Measurements from ENCODE around the gene METTL15. TPM values are rescaled to one million over a fixed set of nuclear protein-coding genes. Genes with fewer than 3 reads are reported as not detected.

METTL15 gene
- total RNA-seq, 6 experiments from 2014 or later = 6.5 to 12.0 (median 7.9) TPM

- DNase-seq (no peak), ATAC-seq (no peak)
- no peaks in the 10 kb centered on the region for H3K4me1 ChIP-seq
- 82% methylated on average over 1 of the region's 1 CpG for WGBS (ENCODE audit: insufficient coverage, low coverage, low lambda C conversion rate, missing lambda C conversion rate)
- no peaks in the 10 kb centered on the region for H3K9me3 ChIP-seq
- H3K36me3 ChIP-seq = no peaks in the 10 kb centered on the region
- H3K4me3 ChIP-seq = no peak overlapping the region
- no peak overlapping the region for H3K27ac ChIP-seq
- TF ChIP-seq POLR2A (IDR thresholded peaks at IDR 0.05) = no peak
- no peak for TF ChIP-seq CTCF (IDR thresholded peaks at IDR 0.05)
- intact Hi-C loops (cut with DNase I) = no loop called here
- no peaks in the 10 kb centered on the region for H3K27me3 ChIP-seq
Measured at GRCh38 chr11:28342716-28343115, 234.5 kb downstream of the METTL15 start.

DNA sequence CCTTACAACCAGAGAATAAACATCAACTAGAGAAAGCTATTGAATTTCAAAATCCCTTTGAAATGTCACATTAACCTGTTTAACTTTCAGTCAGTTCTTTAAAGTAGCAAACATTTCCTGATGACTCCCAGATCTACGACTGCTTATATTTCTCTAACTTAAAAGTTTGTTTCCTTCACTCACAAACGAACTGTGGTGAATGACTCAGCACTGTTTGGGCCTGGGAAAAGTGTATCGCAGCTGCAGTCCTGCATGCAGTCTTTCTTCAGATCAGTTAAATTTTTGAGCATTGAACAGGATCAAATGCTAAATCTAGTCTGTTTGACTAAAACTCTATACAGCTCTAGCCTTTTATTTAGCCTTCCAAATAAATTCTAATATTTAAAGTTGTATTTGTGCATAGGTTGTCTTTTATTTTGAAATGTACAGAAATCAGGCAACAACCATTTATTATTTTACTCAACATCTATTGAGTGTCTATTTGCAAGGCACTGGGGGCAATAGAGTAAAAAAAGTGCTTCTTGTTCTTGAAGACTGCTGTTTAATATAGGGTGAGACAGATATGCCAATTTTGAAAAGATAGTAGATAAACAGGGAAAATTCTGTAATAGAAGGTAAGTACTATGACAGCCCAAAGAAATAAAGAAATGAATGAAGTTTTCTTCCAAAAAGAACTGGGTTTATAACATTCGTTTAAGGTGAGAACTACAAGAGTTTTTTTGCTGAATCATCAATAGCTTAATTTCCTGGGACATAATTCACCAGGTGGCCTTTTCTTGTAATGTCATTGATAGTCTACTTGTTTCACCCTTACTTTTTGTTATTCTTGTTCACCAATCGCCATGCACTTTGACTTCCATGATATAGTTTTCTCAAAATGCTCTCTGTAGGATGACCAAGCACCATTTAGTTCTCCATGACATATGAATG lies 235.4 kb downstream of the METTL15 start:
- WGBS (ENCODE audit: insufficient coverage, low coverage, low lambda C conversion rate, missing lambda C conversion rate) = 54% methylated on average over 5 of the region's 5 CpGs
- no peak for ATAC-seq
- TF ChIP-seq CTCF (IDR thresholded peaks at IDR 0.05) (no peak), POLR2A (IDR thresholded peaks at IDR 0.05) (no peak)
- Histone ChIP-seq H3K27me3 (no peaks in the 10 kb centered on the region), H3K27ac (no peak overlapping the region), H3K9me3 (no peaks in the 10 kb centered on the region), H3K4me3 (no peak overlapping the region), H3K36me3 (no peaks in the 10 kb centered on the region), H3K4me1 (no peaks in the 10 kb centered on the region)
- intact Hi-C loops (cut with DNase I) = no loop called here
- DNase-seq = no peak

DNA sequence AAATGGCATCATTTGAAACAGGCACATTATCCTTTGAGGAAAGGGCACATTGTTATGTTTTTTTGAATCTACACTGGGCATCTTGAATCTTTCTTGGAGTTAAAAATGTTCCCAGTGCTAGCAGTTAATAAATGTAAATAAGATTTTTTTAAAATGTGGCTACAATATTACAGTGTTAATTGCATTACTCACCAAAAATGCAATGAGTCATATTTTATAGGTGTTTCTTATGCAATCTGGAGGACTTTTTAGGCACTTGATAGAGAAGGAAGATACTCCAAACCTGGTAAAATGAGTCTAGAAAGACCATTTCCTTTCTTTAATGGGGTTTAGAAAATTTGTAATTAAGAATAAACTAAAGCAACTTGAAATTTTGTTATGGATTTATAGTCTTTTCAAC lies 238.0 kb downstream of the METTL15 start:
- H3K36me3 ChIP-seq = no peaks in the 10 kb centered on the region
- no peak overlapping the region for H3K27ac ChIP-seq
- intact Hi-C loops (cut with DNase I) = no loop called here
- H3K27me3 ChIP-seq = no peaks in the 10 kb centered on the region
- ATAC-seq (no peak), DNase-seq (no peak)
- no peaks in the 10 kb centered on the region for H3K4me1 ChIP-seq
- H3K4me3 ChIP-seq = no peak overlapping the region
- TF ChIP-seq CTCF (IDR thresholded peaks at IDR 0.05) = no peak
- TF ChIP-seq POLR2A (IDR thresholded peaks at IDR 0.05) = no peak
- no peaks in the 10 kb centered on the region for H3K9me3 ChIP-seq

- intact Hi-C loops (cut with DNase I) = no loop called here
- no peaks in the 10 kb centered on the region for H3K9me3 ChIP-seq
- WGBS (ENCODE audit: insufficient coverage, low coverage, low lambda C conversion rate, missing lambda C conversion rate) = 88% methylated on average over 1 of the region's 1 CpG
- no peak for ATAC-seq
- no peaks in the 10 kb centered on the region for H3K4me1 ChIP-seq
- no peak for DNase-seq
- no peaks in the 10 kb centered on the region for H3K27me3 ChIP-seq
- no peak overlapping the region for H3K27ac ChIP-seq
- H3K36me3 ChIP-seq = no peaks in the 10 kb centered on the region
- no peak for TF ChIP-seq CTCF (IDR thresholded peaks at IDR 0.05)
- no peak for TF ChIP-seq POLR2A (IDR thresholded peaks at IDR 0.05)
- no peak overlapping the region for H3K4me3 ChIP-seq
Measured at GRCh38 chr11:28346721-28347120, 238.5 kb downstream of the METTL15 start.
